Suppressor macrophage treated with lipopolysaccharide for 1 hour (primary cell): ENCODE measurements around the gene BNIP1.

Source experiments
- DNase-seq, 3 donors: peaks; one replicate each; pipeline ENCODE4 v3.0.0-alpha.2; 2020 to 2022

The BNIP1 gene

DNA sequence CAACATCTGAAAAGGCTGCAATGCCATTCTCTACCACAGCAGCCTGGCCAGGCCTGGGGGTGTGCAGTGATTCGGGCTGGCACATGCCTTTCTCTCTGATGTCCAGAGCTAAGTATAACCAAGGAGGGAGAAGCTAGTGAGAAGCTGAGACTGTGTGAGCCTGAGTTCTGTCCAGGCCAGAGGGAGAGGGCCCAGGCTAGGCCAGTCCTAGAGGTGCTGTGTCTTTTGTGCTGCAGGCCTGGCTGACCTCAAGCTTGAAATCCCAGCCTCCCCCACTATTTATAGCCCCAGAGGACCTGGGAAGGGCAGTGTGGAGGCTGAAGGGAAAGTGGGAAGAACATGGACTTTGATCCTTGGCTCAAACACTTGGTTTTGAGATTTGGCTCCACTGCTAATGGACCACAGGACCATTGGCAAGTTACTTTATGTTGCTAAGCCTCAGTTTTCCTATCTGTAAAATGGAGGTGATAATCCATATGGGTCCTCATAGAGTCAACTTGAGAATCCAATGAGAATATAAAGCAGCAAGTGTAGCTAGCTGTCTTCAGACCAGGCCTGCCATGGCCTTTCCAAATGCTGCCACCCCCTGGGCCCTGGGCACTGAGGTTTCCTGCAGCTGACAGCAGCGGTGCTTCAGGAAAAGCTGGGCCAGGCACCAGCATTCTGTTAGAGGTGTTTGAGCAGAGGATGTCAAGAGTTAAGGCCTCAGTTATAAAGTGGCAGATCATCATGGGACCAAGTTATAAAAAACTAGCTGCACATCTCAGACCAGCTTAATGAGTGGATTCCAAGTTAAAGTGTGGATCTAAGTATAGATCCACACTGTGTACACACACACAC, 21.1 kb downstream of the BNIP1 start:
- DNase-seq, result no peak

DNA sequence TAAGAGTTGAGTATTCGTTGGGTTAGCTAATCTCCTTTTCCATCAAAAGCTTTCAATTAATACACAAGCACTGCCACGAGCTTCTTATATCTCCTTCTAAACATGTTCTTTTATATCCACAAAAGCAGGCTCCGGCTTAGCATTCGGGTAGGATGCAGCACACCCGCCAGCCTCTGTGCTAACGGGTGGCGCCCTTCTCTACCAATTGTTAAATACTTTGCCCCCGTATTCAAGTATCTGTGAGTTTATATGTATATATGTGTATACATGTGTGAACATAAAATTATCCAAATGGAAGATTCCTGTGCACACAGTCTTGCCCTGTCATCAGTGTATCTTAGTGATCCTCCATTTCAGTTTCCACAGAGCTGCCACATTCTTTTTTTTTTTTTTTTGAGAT, 27.8 kb downstream of the BNIP1 start:
- no peak for DNase-seq

DNA sequence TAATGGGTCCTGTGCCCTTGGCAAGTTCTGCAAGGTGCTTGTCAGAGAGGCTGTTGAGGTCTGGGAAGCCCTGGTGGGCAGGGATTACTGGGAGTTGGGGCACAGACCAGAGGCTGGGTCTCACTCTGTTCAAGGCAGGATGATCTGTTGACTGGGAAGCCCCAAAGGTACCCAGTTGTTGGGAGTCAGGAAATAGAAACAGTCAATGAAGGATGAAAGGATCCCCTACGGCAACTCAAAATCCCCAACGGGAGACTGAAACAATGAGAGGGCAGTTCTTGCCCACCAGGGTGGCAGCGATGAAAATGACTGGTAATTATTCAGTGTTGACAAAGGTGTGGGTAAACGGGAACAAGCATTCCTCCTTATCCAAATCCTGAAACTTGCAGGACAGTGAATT, 31.2 kb downstream of the BNIP1 start:
- DNase-seq, result no peak

DNA sequence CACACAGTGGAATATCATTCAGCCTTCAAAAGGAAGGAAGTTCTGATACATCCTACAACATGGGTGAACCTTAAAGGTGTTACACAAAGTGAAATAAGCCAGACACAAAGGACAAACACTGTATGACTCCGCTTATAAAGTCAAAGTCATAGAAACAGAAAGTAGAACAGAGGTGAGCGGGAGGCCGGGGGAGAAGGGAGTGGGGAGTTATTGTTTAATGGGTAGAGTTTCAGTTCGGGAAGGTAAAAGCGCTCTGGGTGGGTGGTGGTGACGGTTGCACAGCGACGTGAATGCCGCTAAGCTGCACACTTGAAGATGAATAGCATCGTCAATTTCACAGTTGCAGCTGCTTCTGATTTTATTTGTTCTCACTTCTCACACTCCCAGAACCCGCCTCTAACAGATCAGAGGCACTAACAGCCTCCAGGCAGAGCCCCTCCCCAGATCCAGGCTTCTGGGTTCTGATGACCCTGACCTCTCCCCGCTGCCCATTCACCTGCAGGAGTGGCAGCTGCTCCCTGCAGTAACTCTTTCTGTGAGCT, 34.1 kb downstream of the BNIP1 start:
- DNase-seq, result no peak

DNA sequence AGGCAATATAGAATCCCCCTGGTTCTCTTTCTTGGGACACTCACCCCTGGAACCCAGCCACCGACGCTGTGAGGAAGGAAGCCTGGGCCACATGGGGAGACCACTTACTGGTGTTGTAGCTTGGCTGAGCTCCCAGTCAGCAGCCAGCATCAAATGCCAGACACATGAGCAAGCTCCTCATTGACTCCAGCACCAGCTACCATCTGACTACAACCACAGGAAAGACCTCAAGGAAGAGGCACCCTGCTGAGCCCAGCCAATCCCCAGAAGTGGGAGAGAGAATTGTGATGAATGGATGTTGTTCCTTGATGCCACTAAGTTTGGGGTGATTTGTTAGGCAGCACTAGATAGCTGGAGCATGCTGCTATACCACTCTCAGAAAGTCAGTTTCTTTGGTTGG, 36.0 kb downstream of the BNIP1 start:
- DNase-seq, result no peak

DNA sequence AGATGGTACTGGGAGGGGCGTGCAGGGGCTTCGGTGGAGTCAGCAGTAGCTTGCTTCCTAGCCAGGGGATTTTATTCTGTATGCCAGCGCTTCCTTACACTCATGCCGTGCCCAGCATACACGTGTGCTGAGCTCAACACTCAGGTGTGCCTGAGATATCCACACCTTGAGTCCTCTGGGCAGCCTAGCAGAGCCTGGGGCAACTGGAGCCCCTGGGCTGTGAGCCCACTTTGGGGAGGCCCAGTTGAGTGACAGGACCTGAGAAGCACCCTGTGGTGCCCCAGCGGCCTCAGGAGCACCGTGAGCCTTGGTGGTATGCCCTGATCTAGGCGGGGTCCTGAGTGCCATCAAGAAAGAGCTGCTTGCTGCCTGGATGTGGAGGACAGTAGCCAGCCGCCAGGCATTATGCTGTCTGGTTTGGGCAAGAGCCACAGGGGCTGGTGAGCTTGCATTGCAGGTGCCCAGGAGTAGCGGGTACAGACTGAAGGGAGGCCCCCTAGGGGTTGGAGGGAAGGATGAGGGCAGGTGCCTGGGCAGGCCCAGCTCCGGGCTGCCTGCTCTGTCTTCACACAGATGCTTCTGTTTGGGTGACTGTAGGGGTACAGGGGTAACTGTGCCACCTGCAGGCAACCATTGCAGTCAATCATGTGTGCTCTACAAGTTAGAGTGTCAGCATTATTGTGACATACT, 42.9 kb downstream of the BNIP1 start:
- DNase-seq, result no peak

DNA sequence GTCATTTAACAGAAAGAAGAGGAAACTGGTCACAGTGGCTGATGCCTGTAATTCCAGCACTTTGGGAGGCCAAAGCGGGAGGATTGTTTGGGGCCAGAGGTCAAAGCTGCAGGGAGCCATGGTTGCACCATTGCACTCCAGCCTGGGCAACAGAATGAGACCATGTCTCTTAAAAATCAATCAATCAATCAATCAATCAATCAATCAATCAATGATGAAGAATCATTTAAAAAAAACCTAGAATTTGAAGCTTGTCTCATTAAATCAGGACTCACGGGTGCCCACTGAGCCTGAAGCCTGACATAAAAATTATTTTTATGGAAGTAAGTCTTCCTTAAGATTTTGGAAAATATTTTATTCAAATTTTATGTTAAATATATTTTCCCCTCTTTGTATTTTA, 43.9 kb downstream of the BNIP1 start:
- DNase-seq, result no peak

DNA sequence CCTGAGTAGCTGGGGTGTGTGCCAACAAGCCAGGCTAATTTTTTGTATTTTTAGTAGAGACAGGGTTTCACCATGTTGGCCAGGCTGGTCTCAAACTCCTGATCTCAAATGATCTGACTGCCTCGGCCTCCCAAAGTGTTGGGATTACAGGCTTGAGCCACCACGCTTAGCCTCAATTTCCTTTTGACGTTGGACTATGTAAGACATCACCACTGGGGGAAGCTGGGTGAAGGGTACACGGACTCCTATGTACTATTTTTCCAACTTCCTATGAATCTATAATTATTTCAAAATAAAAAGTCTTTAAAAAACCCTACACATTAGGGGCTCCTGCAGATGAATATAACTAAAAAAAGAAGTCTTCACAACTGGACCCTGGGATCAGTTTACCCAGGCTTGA, 46.7 kb downstream of the BNIP1 start:
- DNase-seq, result no peak

DNA sequence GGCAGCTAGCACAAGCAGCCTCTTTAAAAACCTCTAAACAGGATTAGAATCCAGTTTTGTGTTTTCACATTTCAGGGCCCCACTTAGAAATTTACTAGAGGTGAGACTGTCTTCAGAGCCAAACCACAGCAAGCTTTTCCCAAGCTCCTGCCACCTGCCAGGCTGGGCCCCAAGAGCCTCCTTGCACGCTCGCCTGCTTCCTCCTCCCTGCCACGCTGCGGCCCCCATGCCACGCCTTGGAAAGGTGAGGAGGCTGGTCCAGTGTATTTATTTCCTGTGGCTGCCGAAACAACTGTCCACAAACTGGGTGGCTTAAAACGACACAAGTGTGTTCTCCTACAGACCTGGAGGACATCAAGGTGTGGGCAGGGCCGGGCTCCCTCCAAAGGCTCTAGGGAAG, 47.2 kb downstream of the BNIP1 start:
- DNase-seq, result no peak

DNA sequence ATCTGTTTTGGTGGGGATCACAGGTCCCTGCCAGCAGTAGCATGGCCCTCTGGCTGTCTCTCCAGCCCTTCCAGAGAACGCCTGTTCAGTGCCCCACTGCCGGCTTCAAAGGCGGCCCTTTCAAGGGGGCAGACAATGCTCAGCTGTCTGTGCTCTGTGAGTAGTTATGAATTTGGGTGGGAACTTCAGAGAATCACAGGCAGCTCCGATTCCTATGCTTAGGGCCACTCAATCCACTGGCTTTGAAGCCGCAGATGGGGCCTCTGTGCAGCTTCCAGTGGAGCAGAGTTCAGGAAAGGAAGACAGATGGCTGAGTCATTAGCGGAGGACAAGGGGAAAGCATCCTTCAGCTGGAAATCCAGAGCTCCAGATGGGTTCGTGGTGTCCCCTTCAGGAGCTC, 48.2 kb downstream of the BNIP1 start:
- DNase-seq, result no peak

DNA sequence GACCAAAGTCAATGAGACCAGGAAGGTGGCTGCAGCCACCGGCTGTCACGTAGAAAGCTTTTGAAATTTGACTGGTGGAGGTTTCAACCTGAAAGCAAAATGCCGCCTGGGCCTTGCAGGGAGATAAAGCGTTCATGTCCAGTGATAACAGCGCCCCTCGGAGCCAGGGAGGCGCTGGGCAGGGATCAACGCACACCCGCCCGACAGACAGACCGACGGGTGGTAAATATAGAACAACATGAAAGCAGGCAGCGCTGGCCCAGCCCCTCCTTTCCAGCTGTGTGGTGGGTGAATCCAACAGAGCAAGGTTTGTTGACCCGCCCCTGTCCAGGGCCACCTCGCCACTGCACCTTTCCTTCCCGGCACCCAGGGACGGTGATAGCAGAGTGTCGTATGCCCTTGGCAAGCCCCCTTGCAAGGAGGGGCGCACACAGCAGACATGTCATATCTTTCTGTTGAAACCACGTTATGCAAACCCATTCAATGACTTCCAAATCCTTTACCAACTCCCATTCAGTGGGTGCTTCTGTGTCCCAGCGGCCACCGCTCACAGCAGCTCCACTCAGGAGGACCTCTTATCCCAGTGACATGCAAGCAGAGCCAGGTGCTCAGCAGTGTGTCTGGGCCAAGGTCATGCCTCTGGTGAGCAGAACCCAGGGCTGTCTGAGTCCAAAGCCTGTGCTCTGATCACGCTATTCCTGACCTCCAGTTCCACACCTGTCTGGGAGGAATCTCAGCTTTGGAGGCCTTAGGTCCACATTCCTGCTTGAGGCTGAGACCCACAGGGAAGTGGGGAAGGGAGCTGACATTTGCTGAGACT, 52.0 kb downstream of the BNIP1 start:
- DNase-seq, result no peak

DNA sequence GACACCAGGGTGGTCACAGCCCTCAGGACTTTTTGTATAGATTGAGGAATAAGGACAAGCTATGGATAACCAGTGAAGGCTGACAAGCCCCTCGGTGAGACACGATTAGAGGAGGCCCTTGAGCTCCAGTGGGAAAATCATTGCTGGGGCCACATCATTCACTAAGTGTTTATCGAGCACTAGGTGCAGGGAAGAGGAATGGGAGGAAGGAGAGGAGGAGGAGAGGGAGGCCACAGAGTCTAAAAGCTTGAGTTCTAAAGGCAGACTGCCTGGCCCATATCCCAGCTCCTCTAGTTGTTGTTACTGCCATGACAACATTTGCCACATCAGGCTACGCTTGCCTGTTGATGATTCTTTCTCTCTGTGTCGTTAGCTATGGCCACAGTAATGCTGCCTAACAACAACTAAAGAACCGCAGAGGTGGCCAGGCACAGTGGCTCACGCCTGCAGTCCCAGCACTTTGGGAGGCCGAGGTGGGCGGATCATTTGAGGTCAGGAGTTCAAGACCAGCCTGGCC, 53.1 kb downstream of the BNIP1 start:
- no peak for DNase-seq

DNA sequence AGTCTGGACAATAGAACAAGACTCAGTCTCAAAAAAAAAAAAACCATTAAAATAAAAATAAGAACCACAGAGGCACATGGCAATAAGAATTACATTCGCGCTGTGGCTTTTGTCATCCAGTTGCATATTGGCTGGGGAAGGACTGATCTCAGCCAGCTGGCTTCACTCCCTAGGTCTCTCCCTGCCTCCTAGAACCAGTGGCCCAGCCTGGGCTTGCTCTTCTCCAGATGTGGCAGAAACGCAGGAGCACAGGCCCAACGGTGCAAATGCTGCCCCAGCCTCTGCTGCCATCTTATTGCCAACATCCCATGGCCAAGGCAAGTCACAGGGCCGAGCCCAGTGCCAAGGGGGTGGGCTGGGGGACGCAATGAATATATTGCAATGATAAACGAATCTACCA, 53.7 kb downstream of the BNIP1 start:
- no peak for DNase-seq

DNA sequence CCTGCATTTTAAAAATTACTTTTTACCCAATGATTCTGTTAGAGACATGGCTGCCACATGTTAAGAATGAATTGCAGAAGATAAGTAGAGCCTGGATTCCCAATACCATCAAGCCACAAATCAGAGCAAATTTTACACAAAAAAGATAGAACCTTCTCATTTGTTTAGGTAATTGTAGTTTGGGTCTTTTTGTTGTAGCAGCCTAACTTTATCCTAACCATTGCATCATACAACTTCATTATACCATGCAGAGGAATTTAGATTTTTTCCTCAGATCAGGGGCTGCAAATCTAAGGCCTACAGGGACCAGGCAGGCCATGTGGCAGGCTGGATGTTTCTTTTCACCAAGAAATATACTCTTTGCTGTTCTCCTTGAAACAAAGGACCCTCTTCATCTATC, 56.0 kb downstream of the BNIP1 start:
- DNase-seq, result no peak

DNA sequence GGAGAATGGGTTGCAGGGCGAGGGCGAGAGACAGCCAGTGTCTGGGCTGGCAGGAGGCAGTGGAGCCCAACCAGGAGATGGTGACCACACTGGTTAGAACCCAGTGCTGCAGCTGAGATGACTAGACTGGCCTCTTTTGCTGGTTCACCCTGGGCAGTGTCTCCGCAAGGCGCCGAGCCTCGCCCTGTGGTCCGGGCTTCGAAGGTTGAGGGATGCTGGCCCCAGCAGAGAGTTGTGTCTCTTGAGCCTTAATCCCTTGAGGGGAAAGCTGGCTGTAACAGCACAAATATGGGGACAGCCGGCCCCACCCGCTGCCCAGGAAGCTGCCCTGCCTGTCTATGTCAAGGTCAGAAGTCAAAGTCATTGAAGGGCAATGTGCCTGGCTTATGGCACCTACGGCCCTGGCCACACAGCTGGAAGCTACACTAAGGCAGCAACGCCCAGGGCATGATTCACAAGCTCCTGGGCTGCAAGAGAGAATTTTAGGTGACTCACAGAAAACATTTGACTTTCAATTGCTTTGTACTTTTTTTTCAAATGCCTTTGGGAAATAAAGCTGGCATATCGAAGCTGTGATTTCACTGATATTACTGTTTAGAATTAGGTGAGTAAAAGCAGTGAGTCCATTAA, 57.4 kb downstream of the BNIP1 start:
- peak; percentile 15 to 30 (median 21) for DNase-seq

DNA sequence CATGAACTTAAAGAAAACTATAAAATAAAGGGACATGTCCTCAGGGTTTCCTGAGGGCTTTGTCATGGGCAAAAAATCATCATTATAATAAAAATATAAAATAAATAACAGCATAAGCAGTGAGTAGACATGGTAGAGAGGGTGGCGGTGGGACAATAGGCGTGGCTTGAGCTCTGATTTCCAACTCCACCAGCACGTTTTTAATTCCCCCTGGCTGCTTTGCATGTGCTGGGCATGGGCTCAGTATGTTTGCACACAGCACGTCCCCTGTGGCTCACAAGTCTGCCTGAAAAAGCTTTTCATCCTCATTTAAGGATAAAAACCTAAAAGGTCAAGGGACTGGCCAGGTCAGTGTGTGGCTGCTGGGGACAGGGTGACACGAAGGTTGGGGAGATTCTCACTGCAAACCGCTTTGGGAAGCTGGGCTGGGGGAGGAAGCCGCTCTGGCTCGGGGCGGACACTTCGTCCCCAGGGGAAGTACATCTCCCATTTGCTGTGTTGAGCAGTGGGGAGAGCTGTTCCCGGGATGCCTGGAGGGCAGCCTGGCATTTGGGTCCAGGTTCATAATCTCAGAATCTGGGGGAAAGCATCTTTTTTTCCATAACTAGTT, 58.0 kb downstream of the BNIP1 start:
- peak in 1 of 3 donors; percentile 16 for DNase-seq

DNA sequence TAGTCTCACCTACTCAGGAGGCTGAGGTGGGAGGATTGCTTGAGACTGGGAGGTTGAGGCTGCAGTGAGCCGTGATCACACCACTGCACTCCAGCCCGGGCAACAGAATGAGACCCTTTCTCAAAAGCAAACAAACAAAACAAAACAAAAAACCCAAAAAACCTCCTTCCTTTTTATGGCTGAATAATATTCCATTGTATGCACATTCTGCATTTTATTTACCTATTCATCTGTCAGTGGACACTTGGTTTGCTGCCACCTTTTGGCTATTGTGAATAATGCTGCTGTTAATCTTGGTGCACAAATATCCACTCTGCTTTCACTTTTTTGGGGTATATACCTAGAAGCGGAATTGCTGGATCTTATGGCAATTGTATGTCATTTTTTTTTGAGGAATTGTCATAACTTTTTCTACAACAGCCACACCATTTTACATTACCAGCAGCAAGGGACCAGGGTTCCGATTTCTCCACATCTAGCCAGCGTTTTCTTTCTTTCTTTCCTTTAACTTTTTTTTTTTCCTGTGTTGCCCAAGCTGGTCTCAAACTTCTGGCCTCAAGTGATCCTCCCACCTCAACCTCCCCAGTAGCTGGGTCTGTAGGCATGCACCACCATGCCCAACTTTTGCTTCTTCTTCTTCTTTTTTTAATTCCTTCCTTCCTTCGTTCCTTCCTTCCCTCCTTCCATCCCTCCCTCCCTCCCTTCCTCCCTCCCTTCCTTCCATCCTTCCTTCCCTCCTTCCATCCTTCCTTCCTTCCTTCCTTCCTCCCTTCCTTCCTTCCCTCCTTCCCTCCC, 60.1 kb downstream of the BNIP1 start:
- DNase-seq, result peak; percentile 48 to 64 (median 62)

DNA sequence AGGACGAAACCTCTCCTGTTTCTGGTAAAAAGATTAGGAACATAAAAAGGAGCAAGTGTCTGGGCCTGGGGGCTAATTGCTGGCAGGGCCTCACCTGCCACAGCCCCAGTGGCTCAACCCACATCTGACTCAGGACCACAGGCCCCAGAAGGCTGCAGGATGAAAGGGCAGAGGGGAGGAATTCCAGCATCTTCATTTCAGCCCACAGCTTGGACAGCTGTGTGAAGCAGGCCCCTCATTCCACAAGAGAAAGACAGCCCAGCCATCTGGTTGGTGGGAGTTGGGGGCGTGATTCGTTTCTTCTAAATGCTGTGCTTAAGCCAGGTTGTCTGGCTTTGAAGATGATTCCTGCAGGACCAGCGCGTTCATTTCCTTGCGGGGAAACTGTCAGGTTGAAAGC, 61.6 kb downstream of the BNIP1 start:
- no peak for DNase-seq

DNA sequence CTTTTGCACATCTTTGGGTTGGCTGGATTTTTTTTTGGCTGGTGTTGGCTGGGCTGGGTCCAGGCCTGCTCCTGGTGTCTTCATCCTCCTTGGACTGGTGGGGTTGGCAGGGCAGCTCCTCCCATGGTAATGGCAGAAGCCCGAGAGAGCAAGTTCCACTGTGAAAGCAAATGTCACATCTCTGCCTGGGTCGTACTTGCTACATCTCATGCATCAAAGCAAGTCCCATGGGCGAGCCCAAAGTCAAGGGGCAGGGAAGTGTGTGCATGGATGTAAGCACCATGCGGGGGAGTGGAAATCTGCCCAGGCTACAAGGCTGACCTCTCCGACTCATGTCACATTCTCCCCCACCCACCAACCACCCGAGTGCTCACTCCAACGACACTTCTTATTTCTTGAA, 64.0 kb downstream of the BNIP1 start:
- DNase-seq, result no peak

DNA sequence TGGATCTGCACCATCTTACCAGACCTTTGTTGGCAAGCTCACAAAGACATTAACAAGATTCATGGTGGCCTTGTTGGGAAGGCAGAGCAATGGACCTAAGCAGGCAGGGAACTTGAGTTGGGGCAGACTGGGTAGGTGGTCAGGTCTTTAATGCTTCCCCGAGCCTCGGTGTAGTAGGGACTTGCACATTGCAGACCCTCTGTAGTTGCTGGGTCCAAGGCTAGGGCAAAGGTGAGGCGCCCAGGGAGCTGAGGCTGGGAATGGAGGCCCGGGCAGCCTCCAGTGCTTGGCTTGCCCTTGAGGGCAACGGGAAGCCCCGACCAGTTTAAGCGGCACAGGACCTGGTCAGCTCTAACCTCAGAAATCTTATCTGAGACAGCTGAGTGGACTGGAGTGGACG, 66.5 kb downstream of the BNIP1 start:
- DNase-seq, result no peak

DNA sequence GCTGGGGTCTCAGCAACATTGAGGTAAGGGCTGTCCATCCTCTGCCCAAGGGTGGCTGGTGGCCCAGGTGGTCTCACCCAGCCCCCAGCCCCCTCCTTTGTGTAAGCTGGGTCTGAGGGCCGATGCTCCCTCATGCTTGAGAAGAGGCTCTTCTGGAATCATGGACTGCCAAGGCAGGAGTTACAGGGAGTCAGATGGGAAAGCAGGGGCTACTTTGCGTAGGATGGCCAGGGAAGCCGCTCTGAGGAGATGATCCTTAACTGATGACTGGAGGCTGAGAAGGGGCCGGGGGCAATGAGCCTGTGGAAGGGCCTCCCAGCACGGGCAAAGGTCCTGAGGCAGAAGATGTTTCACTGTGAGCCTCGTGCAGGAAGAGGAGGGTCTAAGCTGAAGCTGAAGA, 67.0 kb downstream of the BNIP1 start:
- DNase-seq, result no peak
